Neural crest cell (in vitro differentiated cells): Measurements from ENCODE around the gene OXCT1. TPM values are rescaled to one million over a fixed set of nuclear protein-coding genes. Genes with fewer than 3 reads are reported as not detected.

Experiments used
- DNase-seq: peaks from one replicate; pipeline ENCODE4 v3.0.0; 2021; ENCODE audit warnings: low read depth, mixed read lengths, low spot score
- H3K27ac Mint-ChIP-seq: one replicate; pipeline ENCODE4 v1.8.0; 2021; ENCODE audit warnings: mild to moderate bottlenecking, mixed read lengths; ENCODE audit not compliant: unreplicated experiment
- H3K27me3 Mint-ChIP-seq: 2 replicates; pipeline ENCODE4 v1.8.0; 2021; ENCODE audit warnings: low read depth, mild to moderate bottlenecking, mixed read lengths
- H3K36me3 Mint-ChIP-seq: 2 replicates; pipeline ENCODE4 v1.8.0; 2021; ENCODE audit warnings: low read depth, mild to moderate bottlenecking, mixed read lengths
- H3K4me1 Mint-ChIP-seq: 2 replicates; pipeline ENCODE4 v1.8.0; 2021; ENCODE audit warnings: mixed read lengths
- H3K4me3 Mint-ChIP-seq: one replicate; pipeline ENCODE4 v1.8.0; 2021; ENCODE audit warnings: mild to moderate bottlenecking, mixed read lengths
- H3K9me3 Mint-ChIP-seq: 2 replicates; pipeline ENCODE4 v1.8.0; 2021; ENCODE audit warnings: mixed read lengths
- CTCF ChIP-seq: fragments of 200-600 bp; sonication (generic); conservative IDR thresholded peaks from 2 replicates; pipeline ENCODE4 v1.5.0; 2021; ENCODE audit warnings: antibody characterized with exemption, mild to moderate bottlenecking
- total RNA-seq: library from RNA; stranded (reverse); gene quantifications from 2 replicates; pipeline ENCODE4 v1.2.1, GENCODE V29; 2021

OXCT1 gene
- total RNA-seq, 1 donor from 2014 or later: 30.2 TPM

DNA sequence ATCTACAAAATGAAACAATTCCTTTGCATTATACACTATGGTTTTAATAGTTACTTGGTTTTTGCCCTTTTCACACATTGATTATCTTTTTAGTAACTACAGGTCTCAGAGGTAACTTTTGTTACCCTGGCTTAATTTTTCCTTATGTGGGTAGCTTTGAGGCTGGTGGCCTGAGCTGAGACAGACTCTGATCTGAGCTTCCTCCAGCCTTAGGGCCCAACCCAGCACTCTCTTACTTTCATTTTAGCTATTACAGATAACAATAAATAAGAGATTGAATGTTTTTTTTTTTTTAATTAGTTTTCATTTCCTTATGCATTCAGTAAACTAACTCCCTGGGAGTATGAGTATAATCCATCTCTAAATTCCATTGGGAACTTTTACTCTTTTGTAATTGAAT is 15.1 kb upstream of the OXCT1 start:
- Mint-ChIP-seq H3K4me3 (no peak overlapping the region), H3K9me3 (peaks cover 6% of the 10 kb centered on the region), H3K27me3 (no peaks in the 10 kb centered on the region), H3K36me3 (no peaks in the 10 kb centered on the region), H3K4me1 (no peaks in the 10 kb centered on the region), H3K27ac (no peak overlapping the region)
- TF ChIP-seq CTCF: no peak
- DNase-seq: no peak

DNA sequence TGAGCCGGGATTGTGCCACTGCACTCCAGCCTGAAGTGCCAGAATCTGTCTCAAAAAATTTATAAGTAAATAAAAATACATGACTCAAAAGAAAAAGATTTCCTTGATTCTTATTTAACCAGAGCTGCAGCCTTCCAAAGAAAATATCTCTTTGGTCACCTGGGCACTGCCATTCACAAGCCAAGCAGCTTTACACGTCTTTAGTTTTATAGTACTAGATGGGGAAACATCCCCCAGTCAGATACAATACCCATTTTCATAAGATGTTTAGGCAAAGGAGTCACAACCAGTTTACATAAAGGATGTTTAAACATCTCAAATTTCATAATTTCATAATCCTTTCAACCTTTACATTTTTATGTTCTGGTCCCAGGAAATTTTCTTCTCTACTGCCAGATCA is 13.7 kb upstream of the OXCT1 start:
- no peak for DNase-seq
- Mint-ChIP-seq H3K27ac (no peak overlapping the region), H3K4me1 (no peaks in the 10 kb centered on the region), H3K36me3 (no peaks in the 10 kb centered on the region), H3K27me3 (no peaks in the 10 kb centered on the region), H3K9me3 (peaks cover 6% of the 10 kb centered on the region), H3K4me3 (no peak overlapping the region)
- no peak for TF ChIP-seq CTCF

DNA sequence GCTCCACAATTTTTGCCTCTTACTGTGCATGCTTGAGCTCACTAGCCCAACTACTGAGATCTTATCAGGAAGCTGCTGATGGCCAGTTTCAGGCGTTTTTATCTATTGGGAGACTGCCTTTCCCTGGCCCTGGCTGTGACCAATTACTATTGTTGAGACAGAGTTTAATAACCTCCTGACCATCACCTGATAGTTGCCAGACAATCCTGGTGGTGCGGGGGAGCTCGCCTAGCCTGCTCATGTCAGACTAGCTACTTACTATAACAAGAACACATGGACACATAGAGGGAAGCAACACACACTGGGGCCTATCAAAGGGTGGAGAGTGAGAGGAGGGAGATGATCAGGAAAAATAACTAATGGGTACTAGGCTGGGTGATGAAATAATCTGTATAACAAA is 13.0 kb upstream of the OXCT1 start:
- peaks cover under 1% of the 10 kb centered on the region for H3K27me3 Mint-ChIP-seq
- no peak overlapping the region for H3K4me3 Mint-ChIP-seq
- peaks cover 6% of the 10 kb centered on the region for H3K9me3 Mint-ChIP-seq
- no peaks in the 10 kb centered on the region for H3K36me3 Mint-ChIP-seq
- no peaks in the 10 kb centered on the region for H3K4me1 Mint-ChIP-seq
- DNase-seq: no peak
- no peak for TF ChIP-seq CTCF
- H3K27ac Mint-ChIP-seq: peak overlapping the region; percentile 64

DNA sequence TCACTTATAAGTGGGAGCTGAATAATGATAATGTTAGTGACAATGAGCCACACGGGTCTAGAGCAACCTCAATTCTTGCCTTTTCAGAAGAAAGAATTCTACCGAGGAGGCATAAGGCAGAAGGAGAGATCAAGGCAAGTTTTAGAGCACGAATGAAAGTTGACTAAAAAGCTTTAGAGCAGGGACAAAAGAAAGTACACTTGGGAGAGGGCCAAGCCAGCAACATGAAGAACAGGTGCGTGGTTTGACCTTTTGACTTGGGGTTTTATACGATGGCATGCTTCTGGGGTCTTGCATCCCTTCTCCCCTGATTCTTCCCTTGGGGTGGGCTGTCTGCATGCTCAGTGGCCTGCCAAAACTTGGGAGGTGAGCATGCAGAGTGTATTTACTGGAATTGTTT is 12.5 kb upstream of the OXCT1 start:
- Mint-ChIP-seq H3K4me1 (no peaks in the 10 kb centered on the region), H3K36me3 (no peaks in the 10 kb centered on the region), H3K9me3 (peaks cover 6% of the 10 kb centered on the region), H3K4me3 (no peak overlapping the region), H3K27ac (no peak overlapping the region), H3K27me3 (peaks cover 3% of the 10 kb centered on the region)
- no peak for TF ChIP-seq CTCF
- no peak for DNase-seq

DNA sequence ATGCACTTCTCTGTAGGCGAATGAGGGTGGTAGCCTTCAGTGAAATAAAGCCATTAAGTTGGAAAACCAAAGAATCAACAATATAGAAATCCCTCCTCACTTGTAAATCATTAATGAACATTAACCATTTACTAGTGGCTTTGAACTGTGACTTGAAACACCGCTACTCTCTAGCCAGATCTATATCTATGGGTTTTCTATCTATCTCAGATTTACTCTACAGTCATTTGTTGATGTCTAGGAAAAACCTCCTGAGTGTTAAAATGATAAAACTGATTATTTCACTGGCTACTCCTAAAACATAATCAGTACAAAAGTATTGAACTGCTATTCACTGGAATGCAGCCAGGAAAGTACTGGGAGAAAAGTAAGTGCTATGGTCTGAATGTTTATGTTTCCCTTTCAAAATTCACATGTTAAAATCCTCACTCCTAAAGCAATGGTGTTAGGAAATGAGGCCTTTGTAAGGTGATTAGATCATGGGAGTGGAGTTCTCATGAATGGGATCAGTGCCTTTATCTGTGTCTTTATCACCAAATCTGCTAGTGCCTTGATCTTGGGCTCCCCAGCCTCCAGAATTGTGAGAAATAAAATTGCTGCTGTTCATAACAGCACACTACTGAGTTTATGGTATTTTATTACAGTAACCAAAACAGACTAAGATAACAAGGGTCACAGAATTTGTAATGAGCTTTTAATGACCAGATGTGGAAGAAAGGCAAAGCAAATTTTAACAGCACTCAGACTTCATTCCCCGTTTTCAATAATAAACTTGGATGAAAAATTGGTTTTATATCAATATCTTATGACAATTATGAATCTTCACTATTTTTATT is 8.6 kb upstream of the OXCT1 start:
- no peak for DNase-seq
- TF ChIP-seq CTCF: no peak
- Mint-ChIP-seq H3K27ac (no peak overlapping the region), H3K4me3 (no peak overlapping the region), H3K27me3 (peaks cover 10% of the 10 kb centered on the region), H3K4me1 (no peaks in the 10 kb centered on the region), H3K9me3 (no peaks in the 10 kb centered on the region), H3K36me3 (no peaks in the 10 kb centered on the region)
